ENCODE measurements around the gene PRSS56. TPM values are rescaled to one million over a fixed set of nuclear protein-coding genes. Genes with fewer than 3 reads are reported as not detected.

Gene PRSS56
- polyA plus RNA-seq, 3 donors, result not detected

- peaks cover 23 to 43% (median 32%) of the 10 kb centered on the region in 3 donors for H3K27me3 Mint-ChIP-seq (ENCODE audit: low read depth in 3 of 3)
- H3K4me2 ChIP-seq (replicated peaks; ENCODE audit: extremely low read depth, low read length, poor library complexity, severe bottlenecking), result no peak overlapping the region
Observed at GRCh38 chr2:232518844-232519243, 1.3 kb upstream of the PRSS56 start.

GRCh38 chr2:232520489-232520888, 301 bp downstream of the PRSS56 start:
- Histone ChIP-seq H3K9me3 (replicated peaks in 1 of 2; ENCODE audit: control insufficient read depth in 1 of 2, insufficient read depth in 1 of 2, low read length in 2 of 2) (peaks cover 0 to 5% of the 10 kb centered on the region in 2 donors), H4K20me1 (ENCODE audit: insufficient read depth, low read length) (no peaks in the 10 kb centered on the region), H3K79me2 (ENCODE audit: insufficient read depth, low read length) (no peaks in the 10 kb centered on the region), H3K36me3 (replicated peaks in 1 of 2; ENCODE audit: control insufficient read depth in 1 of 2, insufficient read depth in 2 of 2, low read length in 2 of 2) (no peaks in the 10 kb centered on the region), H3K27ac (ENCODE audit: low read depth in 1 of 2, low read length in 2 of 2) (no peak overlapping the region), H3K27me3 (ENCODE audit: control insufficient read depth in 2 of 2, insufficient read depth in 2 of 2, low read length in 2 of 2) (peaks cover 24 to 45% of the 10 kb centered on the region in 2 donors), H3K9ac (ENCODE audit: insufficient read depth, low read length, poor library complexity, severe bottlenecking) (no peak overlapping the region), H3K4me2 (replicated peaks; ENCODE audit: extremely low read depth, low read length, poor library complexity, severe bottlenecking) (no peak overlapping the region), H2AFZ (ENCODE audit: insufficient read depth, low read depth, low read length, poor library complexity, severe bottlenecking) (no peak overlapping the region), H3K4me1 (ENCODE audit: control insufficient read depth in 1 of 2, insufficient read depth in 2 of 2, low read length in 2 of 2) (peaks cover 4 to 21% of the 10 kb centered on the region in 2 donors), H3K4me3 (replicated peaks in 1 of 3; ENCODE audit: low read depth in 2 of 3, low read length in 3 of 3) (no peak overlapping the region)
- Mint-ChIP-seq H3K9me3 (peaks cover 0 to 6% (median 0%) of the 10 kb centered on the region in 7 donors), H3K4me1 (peaks cover 10% of the 10 kb centered on the region), H3K4me3 (peak overlapping the region in 1 of 2 donors; percentile 30), H3K27me3 (ENCODE audit: low read depth in 3 of 3) (peaks cover 35 to 54% (median 41%) of the 10 kb centered on the region in 3 donors), H3K36me3 (peaks cover 0 to 2% of the 10 kb centered on the region in 2 donors), H3K27ac (no peak overlapping the region)
- intact Hi-C loops (cut with micrococcal nuclease), result no loop called here
- no peak for TF ChIP-seq CTCF (IDR thresholded peaks at IDR 0.05)
- no peak for DNase-seq
- WGBS (ENCODE audit: insufficient coverage), result 77% methylated on average over 5 of the region's 15 CpGs

More at GRCh38 chr2:232518844-232519243, 1.3 kb upstream of the PRSS56 start:
- no peaks in the 10 kb centered on the region for H3K36me3 ChIP-seq (replicated peaks in 1 of 2; ENCODE audit: control insufficient read depth in 1 of 2, insufficient read depth in 2 of 2, low read length in 2 of 2)
- peaks cover 0 to 5% of the 10 kb centered on the region in 2 donors for H3K9me3 ChIP-seq (replicated peaks in 1 of 2; ENCODE audit: control insufficient read depth in 1 of 2, insufficient read depth in 1 of 2, low read length in 2 of 2)
- no peak overlapping the region for H3K27ac ChIP-seq (ENCODE audit: low read depth in 1 of 2, low read length in 2 of 2)
- Mint-ChIP-seq H3K4me1 (peaks cover 5% of the 10 kb centered on the region), H3K9me3 (peaks cover 0 to 5% (median 0%) of the 10 kb centered on the region in 7 donors), H3K36me3 (peaks cover 0 to 2% of the 10 kb centered on the region in 2 donors), H3K4me3 (no peak overlapping the region), H3K27ac (no peak overlapping the region)
- no peak for TF ChIP-seq CTCF (IDR thresholded peaks at IDR 0.05)
- WGBS (ENCODE audit: insufficient coverage), result 75% methylated on average over 4 of the region's 6 CpGs
- H2AFZ ChIP-seq (ENCODE audit: insufficient read depth, low read depth, low read length, poor library complexity, severe bottlenecking), result no peak overlapping the region
- intact Hi-C loops (cut with micrococcal nuclease), result no loop called here
- no peak overlapping the region for H3K9ac ChIP-seq (ENCODE audit: insufficient read depth, low read length, poor library complexity, severe bottlenecking)
- no peaks in the 10 kb centered on the region for H3K79me2 ChIP-seq (ENCODE audit: insufficient read depth, low read length)
- H3K27me3 ChIP-seq (ENCODE audit: control insufficient read depth in 2 of 2, insufficient read depth in 2 of 2, low read length in 2 of 2), result peaks cover 12 to 30% of the 10 kb centered on the region in 2 donors
- no peaks in the 10 kb centered on the region for H4K20me1 ChIP-seq (ENCODE audit: insufficient read depth, low read length)
- no peak overlapping the region for H3K4me3 ChIP-seq (replicated peaks in 1 of 3; ENCODE audit: low read depth in 2 of 3, low read length in 3 of 3)
- H3K4me1 ChIP-seq (ENCODE audit: control insufficient read depth in 1 of 2, insufficient read depth in 2 of 2, low read length in 2 of 2), result peaks cover 4 to 14% of the 10 kb centered on the region in 2 donors
- no peak for DNase-seq

All from CD14-positive monocyte (primary cell).